ENCODE measurements around the gene COL6A2.

Gene COL6A2

GRCh38 chr21:46126309-46127238 lies 28.7 kb downstream of the COL6A2 start:
- Mint-ChIP-seq H3K27me3 (no peaks in the 10 kb centered on the region), H3K4me1 (no peaks in the 10 kb centered on the region), H3K27ac (ENCODE audit: low read depth) (no peak overlapping the region), H3K36me3 (ENCODE audit: insufficient read depth) (peaks cover 23% of the 10 kb centered on the region), H3K4me3 (no peak overlapping the region), H3K9me3 (no peaks in the 10 kb centered on the region)
- ATAC-seq (replicated peaks; ENCODE audit: extremely low read depth, poor library complexity, severe bottlenecking) (no peak), DNase-seq (ENCODE audit: low spot score in 2 of 2) (no peak)

DNA sequence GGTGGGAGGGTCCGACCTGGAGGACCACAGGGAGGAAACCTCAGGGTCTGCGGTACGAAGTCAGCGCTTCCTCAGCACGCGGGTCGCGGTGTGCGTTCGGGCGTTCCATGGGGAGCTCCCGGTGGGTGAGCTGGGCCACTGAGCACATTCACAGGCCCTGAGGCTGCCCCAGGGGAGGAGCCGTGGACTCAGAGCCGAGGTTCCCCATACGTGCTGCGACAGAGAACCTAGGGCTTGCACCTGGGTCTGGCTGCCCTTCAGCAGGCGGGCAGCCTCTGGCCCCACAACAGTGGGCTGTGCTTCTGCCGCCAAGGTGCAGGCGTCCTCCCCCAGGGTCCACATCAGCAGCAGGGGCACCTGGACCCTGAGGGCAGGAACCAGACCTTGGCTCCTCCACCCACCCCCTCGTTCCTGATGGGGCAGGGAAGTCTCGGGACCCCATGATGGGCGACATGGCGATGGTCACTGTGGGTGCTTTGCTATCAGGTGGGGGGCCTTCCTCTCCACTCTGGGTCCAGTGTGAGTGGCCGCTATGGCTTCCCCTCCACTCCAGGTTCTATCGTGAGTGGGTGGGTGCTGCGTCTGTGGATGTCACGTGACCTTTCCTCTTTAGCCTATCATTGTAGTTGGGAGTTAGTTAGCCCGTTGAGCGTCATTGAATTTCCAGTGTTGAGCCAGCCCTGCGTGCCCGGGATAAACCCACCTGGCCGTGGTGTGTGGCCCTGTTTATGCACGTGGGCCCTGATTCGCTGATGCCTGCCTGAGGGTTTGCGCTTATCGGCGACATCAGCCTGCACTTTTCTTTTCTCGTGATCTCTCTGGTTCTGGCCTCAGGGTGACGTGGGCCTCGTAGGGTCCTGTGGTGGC lies 29.6 kb downstream of the COL6A2 start:
- H3K4me1 Mint-ChIP-seq: no peaks in the 10 kb centered on the region
- no peak overlapping the region for H3K4me3 Mint-ChIP-seq
- DNase-seq (ENCODE audit: low spot score in 2 of 2) (no peak), ATAC-seq (replicated peaks; ENCODE audit: extremely low read depth, poor library complexity, severe bottlenecking) (no peak)
- H3K27ac Mint-ChIP-seq (ENCODE audit: low read depth): no peak overlapping the region
- H3K9me3 Mint-ChIP-seq: no peaks in the 10 kb centered on the region
- peaks cover 23% of the 10 kb centered on the region for H3K36me3 Mint-ChIP-seq (ENCODE audit: insufficient read depth)
- H3K27me3 Mint-ChIP-seq: no peaks in the 10 kb centered on the region

- no peaks in the 10 kb centered on the region for H3K27me3 Mint-ChIP-seq
- H3K4me1 Mint-ChIP-seq: no peaks in the 10 kb centered on the region
- H3K27ac Mint-ChIP-seq (ENCODE audit: low read depth): no peak overlapping the region
- no peaks in the 10 kb centered on the region for H3K9me3 Mint-ChIP-seq
- no peak for ATAC-seq (replicated peaks; ENCODE audit: extremely low read depth, poor library complexity, severe bottlenecking)
- H3K36me3 Mint-ChIP-seq (ENCODE audit: insufficient read depth): peaks cover 24% of the 10 kb centered on the region
- no peak overlapping the region for H3K4me3 Mint-ChIP-seq
- no peak for DNase-seq (ENCODE audit: low spot score in 2 of 2)
These were observed 30.4 kb downstream of the COL6A2 start for GRCh38 chr21:46128106-46128932.

GRCh38 chr21:46128933-46129571 lies 31.1 kb downstream of the COL6A2 start:
- Mint-ChIP-seq H3K27me3 (no peaks in the 10 kb centered on the region), H3K4me1 (no peaks in the 10 kb centered on the region), H3K4me3 (no peak overlapping the region), H3K27ac (ENCODE audit: low read depth) (no peak overlapping the region), H3K36me3 (ENCODE audit: insufficient read depth) (peaks cover 22% of the 10 kb centered on the region), H3K9me3 (no peaks in the 10 kb centered on the region)
- no peak for DNase-seq (ENCODE audit: low spot score in 2 of 2)
- no peak for ATAC-seq (replicated peaks; ENCODE audit: extremely low read depth, poor library complexity, severe bottlenecking)

DNA sequence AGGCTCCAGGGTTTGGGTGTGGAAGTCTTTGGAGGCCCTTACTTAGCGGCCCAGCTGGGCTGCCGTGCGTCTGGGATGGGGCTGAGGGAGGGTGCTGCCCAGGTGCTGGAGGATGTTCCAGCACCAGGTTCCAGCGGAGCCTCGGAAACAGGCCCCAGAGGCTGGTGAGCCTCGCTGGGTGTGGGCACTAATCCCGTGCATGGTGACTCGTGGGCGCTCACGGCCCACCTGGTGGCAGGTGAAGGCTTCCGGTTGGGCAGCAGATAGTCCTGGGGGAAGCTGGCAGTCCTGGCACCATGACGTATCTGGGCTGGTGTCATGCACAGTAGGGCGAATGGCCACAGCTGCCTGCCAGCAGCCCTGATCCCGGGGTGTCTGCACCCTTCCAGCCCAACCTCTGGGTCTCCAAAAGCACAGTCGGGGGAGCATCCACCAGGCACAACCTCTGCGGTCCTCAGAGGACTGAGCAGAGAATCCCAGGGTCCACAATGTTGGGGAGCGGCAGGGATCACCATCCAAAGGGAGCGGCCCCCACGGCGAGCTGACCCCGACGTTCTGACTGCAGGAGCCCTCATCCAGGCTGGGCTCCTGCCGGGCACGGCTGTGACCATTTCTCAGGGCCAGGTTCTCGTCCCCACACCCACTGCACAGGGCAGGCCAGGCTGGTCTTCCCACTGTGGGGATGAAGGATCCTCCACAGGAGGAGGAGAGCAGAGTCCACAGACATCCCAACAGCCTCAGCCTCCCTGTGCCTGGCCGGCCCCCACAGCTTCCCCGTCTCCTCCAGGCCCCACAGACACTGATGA lies 32.1 kb downstream of the COL6A2 start:
- H3K9me3 Mint-ChIP-seq: no peaks in the 10 kb centered on the region
- DNase-seq (ENCODE audit: low spot score in 2 of 2): no peak
- H3K4me3 Mint-ChIP-seq: no peak overlapping the region
- no peak overlapping the region for H3K27ac Mint-ChIP-seq (ENCODE audit: low read depth)
- no peaks in the 10 kb centered on the region for H3K4me1 Mint-ChIP-seq
- peaks cover 21% of the 10 kb centered on the region for H3K36me3 Mint-ChIP-seq (ENCODE audit: insufficient read depth)
- ATAC-seq (replicated peaks; ENCODE audit: extremely low read depth, poor library complexity, severe bottlenecking): no peak
- H3K27me3 Mint-ChIP-seq: no peaks in the 10 kb centered on the region

GRCh38 chr21:46130831-46131587 lies 33.1 kb downstream of the COL6A2 start:
- H3K27me3 Mint-ChIP-seq: no peaks in the 10 kb centered on the region
- H3K4me3 Mint-ChIP-seq: no peak overlapping the region
- peaks cover 21% of the 10 kb centered on the region for H3K36me3 Mint-ChIP-seq (ENCODE audit: insufficient read depth)
- DNase-seq (ENCODE audit: low spot score in 2 of 2) (no peak), ATAC-seq (replicated peaks; ENCODE audit: extremely low read depth, poor library complexity, severe bottlenecking) (no peak)
- H3K4me1 Mint-ChIP-seq: no peaks in the 10 kb centered on the region
- H3K27ac Mint-ChIP-seq (ENCODE audit: low read depth): no peak overlapping the region
- H3K9me3 Mint-ChIP-seq: no peaks in the 10 kb centered on the region

DNA sequence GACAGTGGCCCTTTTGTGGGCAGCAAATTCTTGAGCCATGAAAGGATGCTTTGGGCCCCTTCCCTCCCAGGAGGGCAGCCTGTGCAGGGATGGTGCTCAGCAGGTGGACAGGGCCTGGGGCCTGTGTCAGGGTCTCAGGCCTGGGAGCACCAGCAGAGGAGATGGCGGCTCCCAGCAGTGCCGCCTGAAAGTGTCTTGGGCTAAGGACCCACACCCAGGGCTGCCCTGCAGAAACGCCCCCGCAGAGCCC lies 33.6 kb downstream of the COL6A2 start:
- H3K27ac Mint-ChIP-seq (ENCODE audit: low read depth): no peak overlapping the region
- peaks cover 22% of the 10 kb centered on the region for H3K36me3 Mint-ChIP-seq (ENCODE audit: insufficient read depth)
- DNase-seq (ENCODE audit: low spot score in 2 of 2): no peak
- no peaks in the 10 kb centered on the region for H3K9me3 Mint-ChIP-seq
- no peaks in the 10 kb centered on the region for H3K27me3 Mint-ChIP-seq
- no peaks in the 10 kb centered on the region for H3K4me1 Mint-ChIP-seq
- no peak overlapping the region for H3K4me3 Mint-ChIP-seq
- ATAC-seq (replicated peaks; ENCODE audit: extremely low read depth, poor library complexity, severe bottlenecking): no peak

- no peaks in the 10 kb centered on the region for H3K4me1 Mint-ChIP-seq
- no peak for DNase-seq (ENCODE audit: low spot score in 2 of 2)
- peaks cover 22% of the 10 kb centered on the region for H3K36me3 Mint-ChIP-seq (ENCODE audit: insufficient read depth)
- no peak overlapping the region for H3K27ac Mint-ChIP-seq (ENCODE audit: low read depth)
- ATAC-seq (replicated peaks; ENCODE audit: extremely low read depth, poor library complexity, severe bottlenecking): no peak
- no peaks in the 10 kb centered on the region for H3K9me3 Mint-ChIP-seq
- H3K27me3 Mint-ChIP-seq: no peaks in the 10 kb centered on the region
- H3K4me3 Mint-ChIP-seq: no peak overlapping the region
These were observed 34.1 kb downstream of the COL6A2 start for GRCh38 chr21:46131838-46132651.

DNA sequence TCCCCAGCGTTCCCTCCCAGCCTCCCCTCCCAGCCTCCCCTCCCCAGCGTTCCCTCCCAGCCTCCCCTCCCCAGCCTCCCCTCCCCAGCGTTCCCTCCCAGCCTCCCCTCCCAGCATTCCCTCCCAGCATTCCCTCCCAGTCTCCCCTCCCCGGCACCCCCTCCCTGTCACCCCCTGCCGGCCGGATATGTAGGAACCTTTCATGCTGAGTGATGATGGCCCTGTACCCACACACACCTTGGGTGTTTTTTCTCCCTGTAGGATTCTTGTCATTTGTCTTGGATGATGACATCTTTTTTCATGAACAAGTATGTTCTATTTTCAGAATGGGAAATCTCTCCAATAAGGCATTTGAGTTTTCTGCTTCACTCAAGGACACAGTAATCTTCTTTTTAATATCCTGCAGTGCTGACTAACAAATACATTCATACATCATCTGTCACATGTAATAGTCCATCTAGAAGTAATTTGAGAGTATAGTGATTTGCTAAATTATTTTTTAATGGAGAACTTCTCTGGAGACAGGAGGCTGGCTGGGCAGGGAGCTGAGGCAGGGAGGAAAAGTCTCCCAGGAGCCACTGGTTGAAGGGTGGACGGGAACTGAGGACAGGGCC lies 38.0 kb downstream of the COL6A2 start:
- no peak for ATAC-seq (replicated peaks; ENCODE audit: extremely low read depth, poor library complexity, severe bottlenecking)
- Mint-ChIP-seq H3K4me3 (no peak overlapping the region), H3K4me1 (no peaks in the 10 kb centered on the region), H3K27me3 (peaks cover 18% of the 10 kb centered on the region), H3K27ac (ENCODE audit: low read depth) (no peak overlapping the region), H3K36me3 (ENCODE audit: insufficient read depth) (peaks cover 9% of the 10 kb centered on the region), H3K9me3 (no peaks in the 10 kb centered on the region)
- DNase-seq (ENCODE audit: low spot score in 2 of 2): no peak

DNA sequence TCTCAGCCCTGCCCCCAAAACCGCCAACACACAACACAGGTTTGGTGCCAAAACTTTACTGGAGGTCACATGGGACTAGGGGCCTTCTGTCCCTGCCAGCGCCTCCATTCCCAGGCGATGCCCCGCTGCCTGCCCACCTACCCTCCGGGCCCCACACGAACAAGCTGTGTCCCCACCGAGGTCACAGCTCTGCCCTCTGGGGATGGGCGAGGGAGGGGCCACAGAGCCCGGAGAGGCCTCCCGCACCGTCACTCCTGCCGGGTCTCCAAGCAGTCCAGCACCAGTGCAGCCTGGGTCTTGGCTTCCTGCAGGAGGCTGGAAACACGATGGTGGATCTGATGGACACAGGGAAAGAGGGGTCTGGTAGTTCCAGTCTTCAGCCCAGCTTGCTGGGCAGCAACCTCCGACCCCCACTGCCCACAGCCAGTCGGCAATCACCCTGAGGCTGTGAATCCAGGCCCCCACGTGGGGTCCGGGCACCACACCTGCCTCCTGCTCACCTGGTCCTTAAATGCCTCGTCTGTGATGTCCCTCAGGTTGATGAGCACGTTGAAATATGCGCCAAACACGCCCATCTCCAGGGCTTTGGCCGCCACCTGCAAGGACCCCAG lies 38.9 kb downstream of the COL6A2 start:
- DNase-seq (ENCODE audit: low spot score in 2 of 2): no peak

More for the DNA sequence above, 38.9 kb downstream of the COL6A2 start:
- no peak for ATAC-seq (replicated peaks; ENCODE audit: extremely low read depth, poor library complexity, severe bottlenecking)
- Mint-ChIP-seq H3K27ac (ENCODE audit: low read depth) (no peak overlapping the region), H3K27me3 (peaks cover 18% of the 10 kb centered on the region), H3K4me1 (no peaks in the 10 kb centered on the region), H3K36me3 (ENCODE audit: insufficient read depth) (peaks cover 5% of the 10 kb centered on the region), H3K4me3 (no peak overlapping the region), H3K9me3 (no peaks in the 10 kb centered on the region)

Measured in central memory CD8-positive, alpha-beta T cell (primary cell).